GM12801 (cell line): Measurements from ENCODE around the gene ESR2.

ENCODE experiments used
- TF ChIP-seq, protein P1 (sequence below): IDR thresholded peaks from one replicate; pipeline ENCODE4 v1.5.1; 2011; ENCODE audit warnings: control low read depth; ENCODE audit not compliant: insufficient read length; ENCODE audit errors: extremely low read depth

Gene ESR2

DNA sequence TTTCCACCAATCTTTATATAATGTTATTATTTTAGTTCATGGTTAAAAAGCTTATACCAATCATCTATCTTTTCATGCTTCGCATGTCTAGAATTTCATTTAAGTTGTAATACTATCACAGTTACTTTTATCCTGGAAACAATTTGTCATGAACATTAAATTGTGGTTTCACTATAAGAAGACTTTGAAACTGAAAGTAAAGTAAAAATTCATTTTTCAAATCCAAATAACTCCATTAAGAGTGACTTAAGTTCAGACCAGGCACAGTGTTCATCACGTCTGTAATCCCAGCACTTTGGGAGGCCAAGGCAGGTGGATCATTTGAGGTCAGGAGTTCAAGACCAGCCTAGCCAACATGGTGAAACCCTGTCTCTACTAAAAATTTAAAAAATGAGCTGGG, 12.4 kb downstream of the ESR2 start:
- TF ChIP-seq, protein P1, sequence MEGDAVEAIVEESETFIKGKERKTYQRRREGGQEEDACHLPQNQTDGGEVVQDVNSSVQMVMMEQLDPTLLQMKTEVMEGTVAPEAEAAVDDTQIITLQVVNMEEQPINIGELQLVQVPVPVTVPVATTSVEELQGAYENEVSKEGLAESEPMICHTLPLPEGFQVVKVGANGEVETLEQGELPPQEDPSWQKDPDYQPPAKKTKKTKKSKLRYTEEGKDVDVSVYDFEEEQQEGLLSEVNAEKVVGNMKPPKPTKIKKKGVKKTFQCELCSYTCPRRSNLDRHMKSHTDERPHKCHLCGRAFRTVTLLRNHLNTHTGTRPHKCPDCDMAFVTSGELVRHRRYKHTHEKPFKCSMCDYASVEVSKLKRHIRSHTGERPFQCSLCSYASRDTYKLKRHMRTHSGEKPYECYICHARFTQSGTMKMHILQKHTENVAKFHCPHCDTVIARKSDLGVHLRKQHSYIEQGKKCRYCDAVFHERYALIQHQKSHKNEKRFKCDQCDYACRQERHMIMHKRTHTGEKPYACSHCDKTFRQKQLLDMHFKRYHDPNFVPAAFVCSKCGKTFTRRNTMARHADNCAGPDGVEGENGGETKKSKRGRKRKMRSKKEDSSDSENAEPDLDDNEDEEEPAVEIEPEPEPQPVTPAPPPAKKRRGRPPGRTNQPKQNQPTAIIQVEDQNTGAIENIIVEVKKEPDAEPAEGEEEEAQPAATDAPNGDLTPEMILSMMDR: no peak

GRCh38 chr14:64279704-64280668, 14.2 kb downstream of the ESR2 start:
- TF ChIP-seq, protein P1: no peak

GRCh38 chr14:64278458-64278857, 15.7 kb downstream of the ESR2 start:
- TF ChIP-seq, protein P1: no peak

- TF ChIP-seq, protein P1: no peak
Observed at GRCh38 chr14:64272019-64272418, 22.2 kb downstream of the ESR2 start.

DNA sequence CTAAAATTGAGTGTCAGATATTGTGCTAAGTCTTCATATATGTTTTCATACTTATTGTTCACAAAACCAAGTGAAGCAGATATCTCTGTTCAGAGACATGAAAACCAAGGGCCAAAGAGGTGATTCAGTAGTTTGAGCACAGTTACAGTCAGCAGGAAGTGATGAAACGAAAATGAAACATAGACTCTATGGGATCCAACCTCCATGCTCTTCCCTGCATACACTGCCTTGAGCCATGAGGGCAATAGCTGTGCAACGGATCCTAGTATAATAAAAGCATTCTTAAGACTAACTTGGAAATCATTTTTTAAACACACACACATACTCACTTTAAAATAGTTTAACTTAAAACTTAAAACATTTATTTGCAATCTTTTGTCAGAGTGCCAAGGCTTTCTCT, 27.9 kb downstream of the ESR2 start:
- TF ChIP-seq, protein P1: no peak

DNA sequence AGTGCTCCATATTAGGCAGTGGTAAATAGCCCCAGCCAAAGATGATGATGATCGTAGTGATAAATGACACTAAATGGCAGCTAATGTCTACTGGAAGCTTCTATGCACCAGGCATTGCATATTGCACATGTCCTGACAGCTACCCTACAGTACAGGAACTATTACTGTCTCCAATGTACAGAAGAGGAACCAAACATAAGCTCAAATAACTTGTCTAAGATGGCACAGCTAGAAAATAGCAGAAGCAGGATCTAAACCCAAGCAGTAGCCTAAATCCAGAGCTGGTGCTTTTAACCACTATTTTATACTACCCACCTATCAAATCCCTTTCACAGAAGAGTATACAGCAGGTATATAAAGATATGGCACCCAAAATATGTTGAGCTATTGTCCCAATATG, 28.9 kb downstream of the ESR2 start:
- TF ChIP-seq, protein P1: no peak

DNA sequence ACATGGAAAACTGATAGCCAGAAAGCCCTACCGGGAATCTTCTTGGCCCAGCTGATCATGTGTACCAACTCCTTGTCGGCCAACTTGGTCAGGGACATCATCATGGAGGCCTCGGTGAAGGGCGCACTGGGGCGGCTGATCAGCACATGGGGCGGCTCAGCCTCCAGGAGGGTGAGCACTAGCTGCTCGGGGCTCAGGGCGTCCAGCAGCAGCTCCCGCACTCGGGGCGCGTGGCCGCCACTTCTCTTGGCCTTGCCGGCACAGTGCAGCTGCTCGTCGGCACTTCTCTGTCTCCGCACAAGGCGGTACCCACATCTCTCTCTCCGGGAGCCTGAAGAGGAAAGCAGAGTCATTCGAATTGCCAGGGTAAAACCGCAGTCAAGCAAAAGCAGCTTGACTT, 33.8 kb downstream of the ESR2 start:
- TF ChIP-seq, protein P1: no peak
